ENCODE results near the gene KMT2A.

DNA sequence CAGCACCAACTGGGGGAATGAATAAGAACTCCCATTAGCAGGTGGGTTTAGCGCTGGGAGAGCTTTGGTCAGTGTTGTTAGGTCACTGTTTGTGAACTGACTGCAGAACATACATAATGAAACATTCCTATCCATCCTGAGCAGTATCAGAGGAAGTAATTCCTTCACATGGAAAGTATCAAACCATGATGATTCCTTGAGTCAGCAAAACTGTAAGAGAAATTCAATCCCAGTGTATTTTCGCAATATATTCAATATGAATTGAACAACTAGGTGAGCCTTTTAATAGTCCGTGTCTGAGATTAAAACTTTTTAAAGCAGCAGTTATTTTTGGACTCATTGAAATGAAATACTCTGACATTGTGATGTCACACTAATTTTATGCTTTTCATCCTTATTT is 48.1 kb downstream of the KMT2A start:
- TF ChIP-seq EZH2phosphoT487 (IDR thresholded peaks at IDR 0.05; ENCODE audit: low read length) (no peak), EZH2 (optimal IDR thresholded peaks at IDR 0.05; ENCODE audit: low read depth, low read length) (no peak)
- TF ChIP-seq, protein P1, sequence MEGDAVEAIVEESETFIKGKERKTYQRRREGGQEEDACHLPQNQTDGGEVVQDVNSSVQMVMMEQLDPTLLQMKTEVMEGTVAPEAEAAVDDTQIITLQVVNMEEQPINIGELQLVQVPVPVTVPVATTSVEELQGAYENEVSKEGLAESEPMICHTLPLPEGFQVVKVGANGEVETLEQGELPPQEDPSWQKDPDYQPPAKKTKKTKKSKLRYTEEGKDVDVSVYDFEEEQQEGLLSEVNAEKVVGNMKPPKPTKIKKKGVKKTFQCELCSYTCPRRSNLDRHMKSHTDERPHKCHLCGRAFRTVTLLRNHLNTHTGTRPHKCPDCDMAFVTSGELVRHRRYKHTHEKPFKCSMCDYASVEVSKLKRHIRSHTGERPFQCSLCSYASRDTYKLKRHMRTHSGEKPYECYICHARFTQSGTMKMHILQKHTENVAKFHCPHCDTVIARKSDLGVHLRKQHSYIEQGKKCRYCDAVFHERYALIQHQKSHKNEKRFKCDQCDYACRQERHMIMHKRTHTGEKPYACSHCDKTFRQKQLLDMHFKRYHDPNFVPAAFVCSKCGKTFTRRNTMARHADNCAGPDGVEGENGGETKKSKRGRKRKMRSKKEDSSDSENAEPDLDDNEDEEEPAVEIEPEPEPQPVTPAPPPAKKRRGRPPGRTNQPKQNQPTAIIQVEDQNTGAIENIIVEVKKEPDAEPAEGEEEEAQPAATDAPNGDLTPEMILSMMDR (IDR thresholded peaks at IDR 0.05; ENCODE audit: low read length), result no peak
